HepG2 (cell line): ENCODE results near the gene HNRNPH2. TPM values are rescaled to one million over a fixed set of nuclear protein-coding genes. Genes with fewer than 3 reads are reported as not detected.

Experiments used
- AFF4 ChIP-seq: sonication (generic); formaldehyde crosslinking; IDR thresholded peaks from 2 replicates; pipeline ENCODE4 v1.4.0; 2020; ENCODE audit warnings: missing genetic modification reagents
- CCAR2 ChIP-seq: fragments of 200-400 bp; formaldehyde crosslinking; optimal IDR thresholded peaks from 2 replicates; pipeline ENCODE3; 2018; ENCODE audit warnings: low read depth, mild to moderate bottlenecking, low read length, moderate library complexity
- MLLT10 ChIP-seq: sonication (generic); formaldehyde crosslinking; IDR thresholded peaks from 2 replicates; pipeline ENCODE4 v1.4.0; 2020; ENCODE audit warnings: missing genetic modification reagents
- MYC ChIP-seq: sonication (generic); formaldehyde crosslinking; IDR thresholded peaks from 2 replicates; pipeline ENCODE4 v1.9.0; 2021; ENCODE audit warnings: missing genetic modification reagents, borderline replicate concordance
- NFE2L2 ChIP-seq: fragments of 150-350 bp; IDR thresholded peaks from 2 replicates; pipeline ENCODE4 v1.6.1; 2014; ENCODE audit warnings: low read length
- NFRKB ChIP-seq: fragments of 450-650 bp; IDR thresholded peaks from 2 replicates; pipeline ENCODE4 v1.6.1; 2017
- POLR2AphosphoS2 ChIP-seq: IDR thresholded peaks from 2 replicates; pipeline ENCODE4 v1.6.1; 2011; ENCODE audit warnings: low read depth, low read length, improper control_type of control experiment
- TFE3 ChIP-seq: IDR thresholded peaks from 2 replicates; pipeline ENCODE4 v1.6.1; 2016
- YEATS4 ChIP-seq: sonication (generic); formaldehyde crosslinking; IDR thresholded peaks from 2 replicates; pipeline ENCODE4 v1.4.0; 2020; ENCODE audit warnings: missing genetic modification reagents, borderline replicate concordance
- ZBTB40 ChIP-seq, 2 experiments: fragments of 450-650 bp in 1 of 2; sonication (generic) in 1 of 2; formaldehyde crosslinking in 1 of 2; IDR thresholded peaks; 2 replicates each; pipeline versions ENCODE4 v1.6.1 to v1.8.0; 2016 to 2022; ENCODE audit warnings: antibody characterized with exemption in 1 of 2, mild to moderate bottlenecking in 1 of 2, missing genetic modification reagents in 1 of 2
- ZNF530 ChIP-seq: sonication (generic); formaldehyde crosslinking; IDR thresholded peaks from 2 replicates; pipeline ENCODE4 v1.5.0; 2020; ENCODE audit warnings: low read depth, mild to moderate bottlenecking, missing genetic modification reagents
- ZNF589 ChIP-seq: sonication (generic); formaldehyde crosslinking; conservative IDR thresholded peaks from 2 replicates; pipeline ENCODE4 v1.8.0; 2022; ENCODE audit warnings: mild to moderate bottlenecking, moderate library complexity, missing genetic modification reagents
- polyA plus RNA-seq, 8 experiments: library from polyadenylated mRNA; depleted of rRNA in 3 of 8; stranded (reverse) in 7 of 8; unstranded in 1 of 8; fragments of >200 nt; fragmentation: Illumina TruSeq in 4 of 8; extraction: Trizol in 4 of 8; gene quantifications; 2 replicates each; pipeline versions ENCODE4 v1.2.1 to v1.2.3, GENCODE V29; 2011 to 2016; ENCODE audit warnings: low read depth in 4 of 8, missing spikeins in 1 of 8, mixed read lengths in 1 of 8; ENCODE audit not compliant: insufficient read depth in 1 of 8
- total RNA-seq, 5 experiments: library from RNA; depleted of rRNA; stranded (reverse); fragments of >200 nt; fragmentation: Illumina TruSeq; extraction: Trizol; gene quantifications; 2 replicates each; pipeline ENCODE4 v1.2.3, GENCODE V29; 2016; ENCODE audit warnings: low read depth in 1 of 5

Gene HNRNPH2
- total and polyA plus RNA-seq, 2 of the 13 experiments (the other 11 are each of a cell fraction or from before 2014, with no cell fraction given): 23.8 to 56.9 TPM

- no peak for TF ChIP-seq MYC (CRISPR knock-in tag)
- no peak for TF ChIP-seq CCAR2
- TF ChIP-seq ZNF530: no peak
- peak; percentile 40; the same call in 1 of the 2 replicates for TF ChIP-seq NFE2L2
- TF ChIP-seq YEATS4 (CRISPR knock-in tag): peak; percentile 28; the same call in 1 of the 2 replicates
- TF ChIP-seq ZNF589 (CRISPR knock-in tag): no peak
- TF ChIP-seq POLR2AphosphoS2: no peak
- TF ChIP-seq MLLT10 (CRISPR knock-in tag): no peak
- TF ChIP-seq NFRKB: 0 out of 2 replicates have a peak, but pooled peaks have one; percentile 44
- no peak for TF ChIP-seq ZBTB40 (IDR thresholded peaks at IDR 0.05)
- no peak for TF ChIP-seq ZBTB40 (CRISPR knock-in tag; IDR thresholded peaks at IDR 0.05)
- no peak for TF ChIP-seq AFF4 (CRISPR knock-in tag)
- peak; percentile 83 for TF ChIP-seq TFE3 (CRISPR knock-in tag)
These were observed at the start of gene HNRNPH2, which contains the start of gene GLA (continued) for GRCh38 chrX:101407748-101408531.
